ENCODE results near the gene PCDHGA1.
A peak's percentile ranks its signal among the peaks of the same experiment; 100 is the strongest.

The PCDHGA1 gene

GRCh38 chr5:141506381-141507155 is 176.3 kb downstream of the PCDHGA1 start:
- H3K4me3 ChIP-seq (ENCODE audit: low read depth, low read length) = no peak overlapping the region
- DNase-seq (ENCODE audit: low read depth) = no peak
- TF ChIP-seq CTCF (IDR thresholded peaks at IDR 0.05; ENCODE audit: low read depth, low read length, missing control alignments) = no peak
- in situ Hi-C loops (cut with HindIII; ENCODE audit: low sequenced_read_pairs) = no loop called here

- H3K4me3 ChIP-seq (ENCODE audit: low read depth, low read length) = no peak overlapping the region
- no peak for TF ChIP-seq CTCF (IDR thresholded peaks at IDR 0.05; ENCODE audit: low read depth, low read length, missing control alignments)
- DNase-seq (ENCODE audit: low read depth) = peak; percentile 76
- in situ Hi-C loops (cut with HindIII; ENCODE audit: low sequenced_read_pairs) = no loop called here
Observed at GRCh38 chr5:141507387-141508091, 177.2 kb downstream of the PCDHGA1 start.

- no peak for TF ChIP-seq CTCF (IDR thresholded peaks at IDR 0.05; ENCODE audit: low read depth, low read length, missing control alignments)
- H3K4me3 ChIP-seq (ENCODE audit: low read depth, low read length) = no peak overlapping the region
- no peak for DNase-seq (ENCODE audit: low read depth)
- in situ Hi-C loops (cut with HindIII; ENCODE audit: low sequenced_read_pairs) = no loop called here
Observed at GRCh38 chr5:141508440-141508797, 178.1 kb downstream of the PCDHGA1 start.

GRCh38 chr5:141508798-141509611 is 178.7 kb downstream of the PCDHGA1 start:
- in situ Hi-C loops (cut with HindIII; ENCODE audit: low sequenced_read_pairs) = no loop called here
- H3K4me3 ChIP-seq (ENCODE audit: low read depth, low read length) = no peak overlapping the region
- TF ChIP-seq CTCF (IDR thresholded peaks at IDR 0.05; ENCODE audit: low read depth, low read length, missing control alignments) = no peak
- DNase-seq (ENCODE audit: low read depth) = peak; percentile 81

GRCh38 chr5:141510160-141510559 is 179.8 kb downstream of the PCDHGA1 start:
- H3K4me3 ChIP-seq (ENCODE audit: low read depth, low read length) = no peak overlapping the region
- no peak for TF ChIP-seq CTCF (IDR thresholded peaks at IDR 0.05; ENCODE audit: low read depth, low read length, missing control alignments)
- in situ Hi-C loops (cut with HindIII; ENCODE audit: low sequenced_read_pairs) = no loop called here
- no peak for DNase-seq (ENCODE audit: low read depth)

- in situ Hi-C loops (cut with HindIII; ENCODE audit: low sequenced_read_pairs) = no loop called here
Observed at GRCh38 chr5:141510850-141511601, 180.7 kb downstream of the PCDHGA1 start.

More at GRCh38 chr5:141510850-141511601, 180.7 kb downstream of the PCDHGA1 start:
- no peak overlapping the region for H3K4me3 ChIP-seq (ENCODE audit: low read depth, low read length)
- no peak for TF ChIP-seq CTCF (IDR thresholded peaks at IDR 0.05; ENCODE audit: low read depth, low read length, missing control alignments)
- DNase-seq (ENCODE audit: low read depth) = no peak
